Measurements from ENCODE around the gene NPBWR2. TPM values are rescaled to one million over a fixed set of nuclear protein-coding genes. Genes with fewer than 3 reads are reported as not detected.

The NPBWR2 gene
- total and polyA plus RNA-seq, 9 of the 15 experiments (the other 6 are each of a cell fraction or from before 2014, with no cell fraction given), result not detected

GRCh38 chr20:64062596-64063388 is 44.6 kb downstream of the NPBWR2 start, which contains the start of gene TCEA2 (continued):
- TF ChIP-seq KLF6 (CRISPR knock-in tag; IDR thresholded peaks at IDR 0.05; ENCODE audit: borderline replicate concordance) (peak; percentile 77; the same call in 1 of the 2 replicates), ZNF609 (CRISPR knock-in tag; IDR thresholded peaks at IDR 0.05; ENCODE audit: borderline replicate concordance) (0 out of 2 replicates have a peak, but pooled peaks have one; percentile 62), ZNF512 (tag; IDR thresholded peaks at IDR 0.05) (no peak), GMEB1 (CRISPR knock-in tag; IDR thresholded peaks at IDR 0.05) (peak; percentile 88), EP300 (IDR thresholded peaks at IDR 0.05; ENCODE audit: low read length) (peak; percentile 9; the same call in 1 of the 2 replicates), KDM5B (IDR thresholded peaks at IDR 0.05; ENCODE audit: insufficient replicate concordance, low read depth, low read length) (peak; percentile 88), KAT2B (IDR thresholded peaks at IDR 0.05; ENCODE audit: low read depth, low read length) (no peak), ZNF224 (CRISPR knock-in tag; IDR thresholded peaks at IDR 0.05) (no peak), PPARD (CRISPR knock-in tag; IDR thresholded peaks at IDR 0.05) (no peak), POU5F1 (IDR thresholded peaks at IDR 0.05; ENCODE audit: borderline replicate concordance, low read depth, low read length, partially characterized antibody) (peak; percentile 87), POLR2A (conservative IDR thresholded peaks at IDR 0.05) (peak; percentile 84), ZNF165 (CRISPR knock-in tag; IDR thresholded peaks at IDR 0.05; ENCODE audit: borderline replicate concordance) (0 out of 2 replicates have a peak, but pooled peaks have one; percentile 28), THAP12 (CRISPR knock-in tag; IDR thresholded peaks at IDR 0.05) (0 out of 2 replicates have a peak, but pooled peaks have one; percentile 1)
